HS-5 (cell line): Measurements from ENCODE around the gene DENND4C.

Experiments used
- DNase-seq: peaks from one replicate; pipeline ENCODE4 v3.0.0-alpha.2; 2012; ENCODE audit warnings: low read depth

DENND4C gene

DNA sequence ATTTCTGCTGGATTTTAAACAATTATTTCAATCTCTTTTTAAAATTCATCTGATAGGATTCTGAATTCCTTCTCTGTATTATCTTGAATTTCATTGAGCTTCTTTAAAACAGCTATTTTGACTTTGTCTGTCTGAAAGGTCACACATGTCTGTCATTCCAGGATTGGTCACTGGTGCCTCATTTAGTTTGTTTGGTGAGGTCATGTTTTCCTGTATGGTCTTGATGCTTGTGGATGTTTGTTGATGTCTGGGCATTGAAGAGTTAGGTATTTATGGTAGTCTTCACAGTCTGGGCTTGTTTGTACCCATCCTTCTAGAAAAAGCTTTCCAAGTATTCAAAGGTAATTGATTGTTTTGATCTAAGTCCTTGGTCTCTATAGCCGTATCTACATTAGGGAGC lies 39.1 kb downstream of the DENND4C start:
- DNase-seq: no peak

DNA sequence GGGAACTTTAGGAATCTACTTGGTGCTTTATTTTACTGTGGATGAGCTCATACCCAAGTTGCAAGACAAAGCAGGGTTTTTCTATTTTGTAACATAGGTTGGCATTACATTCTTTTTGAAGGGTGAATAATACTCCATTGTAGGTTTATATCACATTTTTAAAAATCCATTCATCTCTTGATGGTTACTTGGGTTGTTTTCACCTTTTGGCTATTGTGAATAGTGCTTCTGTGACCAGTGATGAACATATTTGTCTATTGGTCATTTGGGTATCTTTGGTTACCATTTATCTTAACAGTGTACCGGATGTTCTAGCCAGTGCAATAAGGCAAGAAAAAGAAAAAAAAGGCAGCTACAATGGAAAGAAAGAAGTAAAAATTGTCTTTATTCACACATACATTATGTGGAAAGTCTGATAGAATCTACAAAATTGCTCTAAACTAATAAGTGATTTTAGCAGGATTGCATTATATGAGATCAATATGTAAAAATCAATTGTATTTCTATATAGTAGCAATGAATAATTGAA lies 40.0 kb downstream of the DENND4C start:
- DNase-seq: no peak

DNA sequence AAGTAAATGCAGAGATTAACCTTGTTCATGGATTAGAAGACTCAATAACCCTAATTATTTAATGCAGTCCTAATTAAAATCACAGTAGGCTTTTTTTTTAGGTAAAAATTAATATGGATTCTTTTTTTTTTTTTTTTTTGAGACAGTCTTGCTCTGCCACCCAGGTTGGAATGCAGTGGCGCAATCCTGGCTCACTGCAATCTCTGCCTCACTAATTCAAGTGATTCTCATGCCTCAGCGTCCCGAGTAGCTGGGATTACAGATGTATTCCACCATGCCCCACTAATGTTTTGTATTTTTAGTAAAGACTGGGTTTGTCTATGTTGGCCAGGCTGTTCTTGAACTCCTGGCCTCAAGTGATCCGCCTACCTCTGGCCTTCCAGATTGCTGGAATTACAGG lies 40.6 kb downstream of the DENND4C start:
- DNase-seq: no peak

DNA sequence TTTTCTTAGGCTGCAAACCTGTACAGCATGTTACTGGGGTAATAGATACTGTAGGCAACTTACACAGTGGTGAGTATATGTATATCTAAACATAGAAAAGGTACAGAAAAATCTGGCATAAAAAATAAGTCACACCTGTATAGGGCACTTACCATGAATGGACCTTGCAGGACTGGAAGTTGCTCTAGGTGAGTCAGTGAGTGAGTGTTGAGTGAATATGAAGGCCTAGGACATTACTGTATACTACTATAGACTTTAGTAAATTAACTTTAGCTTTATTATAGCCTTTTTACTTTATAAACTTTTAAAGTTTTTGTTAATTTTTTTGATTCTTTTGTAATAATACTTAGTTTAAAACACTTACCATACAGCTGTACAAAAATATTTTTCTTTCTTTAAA lies 51.3 kb downstream of the DENND4C start:
- DNase-seq: no peak

DNA sequence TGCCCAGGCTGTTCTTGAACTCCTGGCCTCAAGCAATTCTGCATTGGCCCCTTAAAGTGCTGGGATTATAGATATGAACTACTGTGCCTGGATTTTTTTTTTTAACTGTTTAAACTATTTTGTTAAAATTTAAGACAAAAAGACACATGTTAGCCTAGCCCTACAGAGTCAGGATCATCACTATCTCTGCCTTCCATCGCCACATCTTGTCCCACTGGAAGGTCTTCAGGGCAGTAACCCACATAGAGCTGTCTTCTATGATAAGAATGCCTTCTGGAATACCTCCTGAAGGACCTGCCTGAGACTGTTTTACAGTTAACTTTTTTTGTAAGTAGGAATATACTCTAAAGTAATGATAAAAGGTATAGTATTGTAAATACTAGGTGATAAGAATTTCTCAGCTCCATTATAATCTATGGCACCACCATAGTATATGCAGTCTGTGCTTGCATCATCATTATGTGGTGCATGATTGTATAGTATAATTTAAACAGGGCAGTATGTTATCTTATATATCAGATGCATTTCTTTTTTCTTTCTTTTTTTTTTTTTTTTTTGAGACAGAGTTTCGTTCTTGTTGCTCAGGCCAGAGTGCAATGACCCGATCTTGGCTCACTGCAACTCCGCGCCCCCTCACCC lies 52.7 kb downstream of the DENND4C start:
- DNase-seq: no peak

DNA sequence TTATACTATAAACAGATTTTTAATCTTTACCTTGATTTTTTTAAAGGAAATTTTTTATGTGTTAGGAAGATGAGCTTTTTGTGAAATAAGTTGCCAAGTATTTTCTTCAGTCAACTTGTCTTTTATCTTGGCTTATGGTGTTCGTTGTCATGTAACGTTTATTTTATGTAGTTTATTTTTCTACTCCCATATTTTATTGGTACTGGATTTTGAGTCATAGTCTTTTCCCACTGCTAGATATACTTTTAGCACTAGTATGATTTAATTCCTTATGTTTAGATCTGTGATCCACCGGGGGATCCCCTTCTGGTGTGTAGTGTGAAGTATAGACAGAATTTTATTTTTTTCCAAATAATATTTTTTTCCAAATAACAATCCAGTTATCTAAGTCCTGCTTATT lies 54.2 kb downstream of the DENND4C start:
- DNase-seq: no peak

DNA sequence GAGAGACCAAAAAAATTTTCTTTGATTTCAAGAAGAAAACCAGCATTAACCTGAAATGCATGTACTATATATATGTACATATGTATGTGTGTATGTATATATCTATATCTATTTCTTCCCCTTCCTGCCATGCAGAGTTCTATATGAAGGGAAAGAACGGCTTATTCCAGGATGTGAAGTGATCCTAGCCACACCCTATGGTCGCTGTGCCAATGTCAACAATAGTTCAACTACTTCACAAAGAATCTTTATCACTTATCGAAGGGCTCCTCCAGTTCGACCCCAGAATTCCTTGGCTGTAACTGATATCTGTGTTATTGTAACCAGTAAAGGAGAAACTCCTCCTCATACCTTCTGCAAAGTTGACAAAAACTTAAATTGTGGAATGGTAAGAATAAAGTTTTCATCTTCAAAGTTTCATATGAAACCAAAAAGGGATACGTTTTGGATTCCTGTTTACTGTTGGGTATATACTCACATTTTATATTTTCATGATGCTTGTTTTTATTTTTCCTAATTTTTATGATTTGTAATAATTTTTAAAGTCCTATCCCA lies 56.2 kb downstream of the DENND4C start:
- DNase-seq: no peak

DNA sequence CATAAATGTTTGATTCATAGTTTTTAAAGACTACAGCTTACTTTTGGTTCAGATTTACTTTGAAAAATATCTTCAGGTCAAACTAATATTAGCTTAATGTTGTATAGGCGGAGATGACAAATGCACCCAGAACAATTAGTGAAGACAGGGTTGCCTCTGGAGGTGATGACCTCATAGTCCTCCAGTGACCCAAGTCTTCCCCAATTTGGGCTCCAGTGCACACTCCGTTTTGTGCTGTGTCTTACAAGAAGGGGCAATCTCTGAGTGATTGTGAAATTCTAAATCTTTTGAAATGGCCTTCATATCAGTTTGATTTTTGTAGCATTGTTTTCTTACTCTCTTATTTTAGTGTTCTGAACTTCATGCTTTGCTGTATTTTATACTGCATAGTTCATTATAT lies 57.6 kb downstream of the DENND4C start:
- no peak for DNase-seq

DNA sequence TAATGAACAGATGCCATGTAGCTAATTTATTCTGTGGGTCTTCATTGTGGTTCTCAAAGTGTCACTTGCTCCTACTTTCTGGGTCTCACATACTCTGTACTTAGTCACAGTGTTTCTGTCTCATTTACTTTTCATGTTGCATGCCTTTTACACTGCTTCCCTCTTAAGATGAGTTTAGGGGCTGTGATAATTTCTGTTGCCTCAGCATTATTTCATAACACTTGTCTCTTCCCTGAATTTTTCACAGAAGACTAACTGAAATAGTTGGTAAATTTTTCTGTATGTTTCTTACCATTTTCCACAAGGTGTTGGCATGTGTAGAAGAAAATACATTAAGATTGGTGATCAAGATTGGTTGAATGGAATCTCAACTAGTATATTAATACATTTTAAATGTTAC lies 59.6 kb downstream of the DENND4C start:
- no peak for DNase-seq

DNA sequence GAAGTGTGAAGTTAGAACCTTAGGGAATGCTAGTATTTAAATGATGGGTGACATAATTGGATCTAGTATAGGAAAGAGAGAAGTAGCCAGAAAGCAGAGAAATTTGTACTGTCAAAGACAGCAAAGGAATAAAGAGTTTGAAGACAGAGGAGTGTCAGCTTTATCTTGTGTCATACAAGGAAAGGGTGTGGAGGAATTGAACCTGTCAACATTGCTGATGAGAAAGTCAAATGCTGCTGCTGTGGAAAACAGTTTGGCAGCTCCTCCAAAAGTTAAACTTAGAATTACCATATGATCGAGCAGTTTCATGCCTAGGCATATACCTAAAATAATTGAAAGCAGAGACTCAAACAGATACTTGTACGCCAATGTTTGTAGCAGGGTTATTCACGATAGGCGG lies 63.7 kb downstream of the DENND4C start:
- no peak for DNase-seq

DNA sequence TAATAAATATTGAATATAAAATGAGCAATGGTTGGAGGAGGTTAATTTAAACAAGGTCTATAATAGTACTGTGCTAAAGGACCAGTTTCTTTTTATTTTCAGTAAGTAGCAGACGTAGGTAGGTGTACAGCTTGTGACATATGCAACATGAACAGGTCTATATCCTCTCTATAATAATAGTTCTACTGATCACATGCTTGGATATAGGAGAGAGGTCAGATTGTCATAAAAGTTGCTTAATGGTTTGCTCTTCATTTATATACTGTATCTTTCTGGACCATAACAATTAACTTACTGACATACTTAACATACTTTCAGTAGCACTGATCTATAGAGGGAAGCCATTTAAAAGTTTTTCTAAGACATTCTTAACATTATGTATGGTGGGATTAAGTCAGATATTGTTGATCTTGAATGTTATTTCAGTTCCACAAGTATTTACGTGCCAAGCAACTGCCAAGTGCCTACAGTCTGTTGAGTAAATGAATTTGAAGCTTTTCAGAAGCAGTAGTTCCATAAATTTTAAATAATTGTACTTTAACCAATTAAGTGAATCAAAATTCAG lies 68.0 kb downstream of the DENND4C start:
- DNase-seq: no peak

DNA sequence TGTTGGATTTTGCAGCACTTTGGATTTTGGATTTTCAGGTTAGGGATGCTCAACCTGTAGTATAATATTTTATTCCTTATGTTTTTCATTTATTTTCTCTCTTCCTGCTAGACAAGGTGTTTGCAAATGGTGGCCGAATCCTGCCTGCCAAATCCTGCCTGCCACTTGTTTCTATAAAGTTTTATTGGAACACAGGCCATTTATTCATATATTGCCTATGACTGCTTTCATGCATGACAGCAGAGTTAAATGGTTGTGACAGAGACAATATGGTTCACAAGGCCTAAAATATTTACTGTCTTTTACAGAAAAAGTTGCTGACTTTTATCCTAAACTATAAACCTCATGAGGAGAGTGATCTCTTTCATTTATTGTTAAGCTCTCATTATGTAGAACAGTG lies 72.7 kb downstream of the DENND4C start:
- DNase-seq: no peak

DNA sequence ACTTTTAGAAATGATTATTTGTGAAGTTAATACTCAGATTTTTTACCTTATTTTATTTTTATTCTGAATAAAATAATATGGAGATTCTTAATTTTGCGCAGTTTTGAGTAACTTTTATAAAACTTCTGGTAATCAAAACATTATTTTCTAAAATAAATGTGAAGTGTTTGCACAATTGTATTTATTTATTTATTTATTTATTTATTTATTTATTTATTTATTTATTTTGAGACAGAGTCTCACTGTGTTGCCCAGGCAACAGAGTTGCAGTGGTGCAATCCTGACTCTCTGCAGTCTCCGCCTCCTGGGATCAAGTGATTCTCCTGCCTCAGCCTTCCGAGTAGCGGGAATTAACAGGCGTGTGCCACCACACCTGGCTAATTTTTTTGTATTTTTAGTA lies 76.1 kb downstream of the DENND4C start:
- DNase-seq: no peak

DNA sequence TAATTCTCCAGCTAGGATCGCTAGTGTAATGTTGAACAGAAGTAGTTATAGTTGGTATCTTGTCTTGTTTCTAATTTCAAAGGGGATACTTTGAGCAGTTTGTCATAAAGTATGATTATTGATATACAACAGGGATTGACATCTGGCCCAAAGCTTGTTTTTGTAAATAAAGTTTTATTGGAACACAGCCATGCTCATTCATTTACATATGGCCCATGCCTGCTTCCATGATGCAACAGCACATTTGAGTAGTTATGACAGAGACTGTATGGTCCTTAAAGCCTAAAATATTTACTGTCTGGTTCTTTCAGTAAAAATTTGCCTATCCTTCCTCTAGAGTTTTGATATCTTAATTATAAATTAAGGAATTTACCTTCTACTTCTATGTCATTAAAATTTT lies 79.8 kb downstream of the DENND4C start:
- no peak for DNase-seq

DNA sequence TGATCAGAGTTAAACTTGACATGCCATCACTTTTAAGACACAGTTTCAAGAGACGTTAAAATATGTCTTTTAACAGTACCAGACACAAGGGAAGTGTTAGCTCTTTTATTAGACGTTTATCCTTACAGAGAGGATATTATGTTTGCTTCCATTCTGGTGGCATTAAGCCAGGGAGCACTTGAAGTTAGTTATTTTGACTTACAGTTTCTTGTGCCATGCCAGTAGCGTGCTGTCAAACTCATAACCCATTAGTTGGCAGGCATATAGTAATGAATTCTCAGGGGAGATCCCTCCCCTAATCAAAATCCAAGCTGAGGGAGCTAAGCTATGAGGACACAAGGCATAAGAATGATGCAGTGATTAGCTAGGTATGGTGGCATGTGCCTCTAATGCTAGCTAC lies 83.1 kb downstream of the DENND4C start:
- DNase-seq: no peak

DNA sequence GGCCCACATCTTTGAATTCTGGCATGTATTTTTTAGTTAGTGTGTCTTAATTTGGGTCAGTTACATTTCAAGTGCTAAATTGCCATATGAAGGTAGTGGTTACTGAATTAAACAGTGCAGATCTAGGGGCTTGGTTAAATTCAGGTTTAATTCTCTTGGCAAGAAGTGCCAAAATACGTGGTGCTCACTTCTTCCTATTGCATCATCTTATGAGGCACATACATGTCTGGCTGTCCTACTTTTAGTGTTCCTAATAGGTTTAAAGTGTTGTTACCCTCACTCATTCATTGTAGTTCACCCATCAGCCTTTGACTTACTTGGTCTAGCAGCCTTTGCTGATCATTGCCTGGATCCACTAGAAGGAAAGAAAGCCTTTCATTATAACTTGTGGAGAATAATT lies 90.0 kb downstream of the DENND4C start:
- DNase-seq: no peak

DNA sequence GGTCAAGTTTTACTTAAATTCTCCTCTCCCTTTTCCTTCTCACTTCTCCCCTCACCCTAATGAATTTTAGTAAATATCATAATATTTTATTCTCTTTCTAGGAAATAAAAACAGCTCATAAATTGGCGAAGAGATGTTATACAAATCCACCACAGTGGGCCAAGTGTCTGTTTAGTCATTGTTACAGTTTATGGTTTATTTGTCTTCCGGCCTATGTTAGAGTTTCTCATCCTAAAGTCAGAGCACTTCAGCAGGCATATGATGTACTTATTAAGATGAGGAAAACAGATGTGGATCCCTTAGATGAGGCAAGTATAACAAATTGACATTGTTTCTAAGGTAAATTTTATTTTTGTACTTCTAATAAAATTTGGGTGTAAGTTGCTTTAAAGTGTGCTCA lies 101.4 kb downstream of the DENND4C start:
- no peak for DNase-seq

DNA sequence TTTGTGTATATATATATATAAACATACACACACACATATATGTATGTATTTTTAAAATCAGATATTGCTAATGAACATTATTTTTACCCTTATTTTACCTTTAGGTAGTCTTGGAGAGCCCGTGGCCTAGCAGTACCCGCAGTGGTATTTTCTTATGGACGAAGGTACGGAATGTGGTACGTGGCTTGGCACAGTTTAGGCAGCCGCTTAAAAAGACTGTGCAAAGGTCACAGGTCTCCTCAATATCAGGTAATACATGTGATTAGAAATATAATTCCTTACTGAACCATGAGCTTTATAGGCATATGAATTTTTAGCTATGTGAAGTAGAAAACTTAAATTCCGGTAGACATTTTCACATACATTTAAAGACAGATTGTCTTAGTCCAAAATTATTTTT lies 105.7 kb downstream of the DENND4C start:
- DNase-seq: no peak

DNA sequence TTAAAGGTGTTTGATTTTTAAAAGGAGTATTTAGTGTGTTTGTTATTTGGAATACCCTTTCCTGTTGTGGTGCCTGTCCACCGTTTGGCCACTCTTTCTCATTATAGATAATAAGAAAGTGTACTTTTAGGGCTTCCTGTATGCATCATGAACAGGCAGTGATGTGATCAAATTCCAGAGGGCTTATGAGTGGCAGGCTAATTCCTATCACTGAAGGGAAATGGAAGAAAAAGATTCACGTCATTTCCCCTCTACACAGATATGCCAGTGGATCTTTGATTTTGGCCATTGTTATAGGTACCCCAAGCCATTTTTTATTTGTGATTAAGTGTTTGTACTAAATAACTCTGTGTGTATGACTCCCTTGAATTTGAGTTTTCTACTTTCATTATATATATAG lies 112.5 kb downstream of the DENND4C start:
- no peak for DNase-seq

DNA sequence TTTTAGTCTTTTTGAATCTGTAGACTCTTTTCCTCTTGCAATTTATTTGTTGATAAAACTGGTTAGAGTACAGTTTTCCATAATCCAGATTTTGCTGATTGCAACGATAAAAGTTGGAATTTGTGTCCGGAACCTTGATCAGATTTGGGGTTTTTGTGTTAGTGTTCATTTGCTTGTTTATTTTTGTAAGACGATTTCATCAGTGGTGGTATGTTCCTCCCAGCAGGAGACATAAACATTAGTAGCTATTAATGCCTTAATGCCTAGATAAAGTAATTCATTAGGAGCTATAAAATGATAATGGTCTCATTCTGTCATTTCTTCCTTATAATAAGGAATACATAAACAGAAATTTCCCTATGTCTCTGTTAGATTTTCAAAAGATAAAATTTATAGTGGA lies 128.2 kb downstream of the DENND4C start:
- DNase-seq: no peak

DNA sequence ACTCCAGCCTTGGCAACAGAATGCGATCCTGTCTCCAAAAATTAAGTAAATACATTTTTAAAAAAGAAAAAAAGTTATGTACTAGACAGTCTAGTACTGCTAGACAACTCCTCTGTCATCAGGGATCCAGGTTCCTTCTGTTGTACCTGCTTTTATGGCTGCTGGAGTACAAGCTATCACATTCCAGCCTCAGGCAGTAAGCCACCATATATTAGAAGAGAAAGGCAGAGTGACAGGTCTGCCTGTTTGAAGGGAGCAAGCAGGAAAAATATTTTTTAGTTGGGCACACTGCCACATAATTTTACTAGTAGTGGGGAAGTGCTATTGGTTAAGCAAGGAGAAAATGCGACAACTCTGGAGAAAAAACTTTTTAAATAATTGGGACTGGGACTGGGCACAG lies 138.6 kb downstream of the DENND4C start:
- DNase-seq: no peak

DNA sequence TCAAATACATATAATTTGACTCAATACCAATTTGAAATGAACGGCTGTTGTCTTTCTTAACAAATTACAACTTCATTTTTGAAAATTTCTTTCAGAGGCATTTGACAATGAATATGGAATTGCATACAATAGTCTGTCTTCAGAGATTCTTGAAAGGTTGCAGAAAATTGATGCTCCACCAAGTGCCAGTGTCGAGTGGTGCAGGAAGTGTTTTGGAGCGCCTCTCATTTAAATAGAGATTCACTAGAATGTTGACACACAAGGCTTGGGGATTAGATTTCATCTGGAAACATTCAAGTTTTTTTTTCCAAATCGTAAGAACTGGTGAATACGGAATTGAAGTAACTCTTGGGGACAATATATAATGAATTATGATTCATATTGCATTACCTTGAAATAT lies 141.4 kb downstream of the DENND4C start:
- no peak for DNase-seq

DNA sequence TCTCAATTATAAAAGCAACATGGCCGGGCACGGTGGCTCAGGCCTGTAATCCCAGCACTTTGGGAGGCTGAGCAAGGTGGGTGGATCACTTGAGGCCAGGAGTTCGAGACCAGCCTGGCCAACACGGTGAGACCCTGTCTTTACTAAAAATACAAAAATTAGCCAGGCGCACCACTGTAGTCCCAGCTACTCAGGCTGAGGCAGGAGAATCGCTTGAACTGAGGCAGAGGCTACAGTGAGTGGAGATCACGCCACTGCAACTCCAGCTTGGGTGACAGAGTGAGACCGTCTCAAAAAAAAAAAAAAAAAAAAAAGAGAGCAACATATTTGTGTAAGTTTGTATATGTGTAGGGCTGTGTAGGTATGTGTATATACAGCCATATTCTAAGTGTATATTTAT lies 142.1 kb downstream of the DENND4C start:
- DNase-seq: no peak

DNA sequence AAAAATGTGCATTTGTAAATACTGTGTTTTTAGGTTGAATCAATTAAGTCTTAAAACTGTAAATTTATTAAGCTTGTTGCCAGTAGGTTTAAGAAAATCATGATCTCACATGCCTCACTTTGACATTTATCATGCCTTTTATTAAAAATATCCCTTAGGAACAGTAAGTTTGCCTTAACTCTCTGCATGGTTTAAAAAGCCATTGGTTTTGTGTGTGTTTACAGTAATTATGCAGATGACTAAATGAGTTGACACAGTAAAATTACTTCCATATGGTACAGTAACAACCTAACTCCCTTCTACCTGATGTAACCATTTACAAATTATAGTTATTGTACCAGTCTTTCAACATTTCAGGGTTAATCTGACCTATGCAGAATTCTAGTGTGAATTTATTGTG lies 143.0 kb downstream of the DENND4C start:
- DNase-seq: no peak
